Measurements from ENCODE around the gene MAD2L2. TPM values are rescaled to one million over a fixed set of nuclear protein-coding genes. Genes with fewer than 3 reads are reported as not detected.

MAD2L2 gene
- 70.3 and 72.0 TPM in 2 replicates for total RNA-seq (2014; rRNA removed; shearing (Covaris generic))

DNA sequence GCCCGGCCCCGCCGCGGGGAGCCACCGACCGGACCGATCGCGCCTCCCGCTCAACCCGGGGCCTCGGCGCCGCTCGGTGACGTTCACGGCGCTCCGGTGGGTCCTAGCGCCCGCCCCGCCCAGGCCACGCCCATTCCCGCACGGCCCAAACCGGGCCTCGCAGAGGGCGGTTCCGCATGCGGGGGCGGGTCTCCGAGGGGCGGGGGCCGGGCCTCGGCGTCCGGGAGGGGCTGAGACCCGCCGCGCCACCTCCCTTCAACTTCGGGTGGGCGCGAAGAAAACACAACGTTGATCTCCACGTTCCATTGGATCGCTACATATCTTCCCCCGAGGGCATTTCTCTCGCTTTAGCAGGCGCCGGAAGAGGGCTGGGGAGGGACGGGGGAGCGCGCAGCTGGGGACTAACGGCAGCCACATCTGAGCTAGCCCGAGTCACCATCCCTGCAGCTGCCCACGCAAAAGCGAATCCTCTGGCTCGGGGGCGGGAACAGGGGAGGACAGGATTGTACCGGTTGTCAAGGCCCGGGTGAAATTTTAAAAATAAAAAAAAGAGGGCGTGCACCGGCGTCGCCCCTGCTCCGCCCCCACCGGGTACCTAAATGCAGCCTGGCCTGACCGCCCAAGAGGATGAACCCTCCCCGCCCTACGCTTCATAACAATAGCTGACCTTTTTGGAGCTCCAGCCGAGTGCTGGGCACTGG, at the start of gene MAD2L2:
MAD2L2 (minus strand) TSS at position 78 of the 701 bp plus-strand sequence. CDS start 547 bp downstream, outside the sequence.
- peak; percentile 59 for DNase-seq (ENCODE audit: low spot score)

- DNase-seq (ENCODE audit: low spot score), result peak; percentile 35
Observed at GRCh38 chr1:11730429-11730891, 49.5 kb upstream of the MAD2L2 start.

- no peak for DNase-seq (ENCODE audit: low spot score)
Observed at GRCh38 chr1:11729498-11730428, 48.8 kb upstream of the MAD2L2 start.

- DNase-seq (ENCODE audit: low spot score), result no peak
Observed at GRCh38 chr1:11729155-11729497, 48.2 kb upstream of the MAD2L2 start.

DNA sequence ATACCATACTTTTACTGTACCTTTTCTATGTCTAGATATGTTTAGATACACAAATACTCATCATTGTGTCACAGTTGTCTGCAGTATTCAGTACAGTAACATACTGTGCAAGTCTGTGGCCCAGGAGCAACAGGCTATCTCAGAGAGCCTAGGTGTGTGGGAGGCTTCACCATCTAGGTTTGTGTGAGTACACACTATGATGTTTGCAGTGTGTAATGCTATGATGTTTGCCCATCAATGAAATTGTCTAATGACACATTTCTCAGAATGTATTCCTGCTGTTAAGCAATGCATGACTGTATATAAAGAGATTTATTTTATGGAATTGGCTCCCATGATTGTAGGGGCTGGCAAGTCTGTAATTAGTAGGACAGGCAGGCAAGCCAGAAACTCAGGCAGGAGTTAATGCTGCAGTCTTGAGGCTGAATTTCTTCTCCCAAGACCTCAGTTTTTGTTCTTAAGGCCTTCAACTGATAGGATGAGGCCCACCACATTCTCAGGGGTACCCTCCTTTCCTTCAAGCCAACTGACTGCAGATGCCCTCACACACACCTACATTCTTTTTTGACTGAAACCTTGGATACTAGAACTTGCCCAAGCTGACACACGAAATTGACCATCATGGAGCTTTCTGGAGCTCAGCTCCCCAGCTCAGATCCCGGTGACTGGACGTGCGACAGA, 47.3 kb upstream of the MAD2L2 start:
- no peak for DNase-seq (ENCODE audit: low spot score)

GRCh38 chr1:11727119-11727518, 46.2 kb upstream of the MAD2L2 start:
- DNase-seq (ENCODE audit: low spot score), result no peak

GRCh38 chr1:11725616-11726015, 44.7 kb upstream of the MAD2L2 start:
- DNase-seq (ENCODE audit: low spot score), result no peak

- no peak for DNase-seq (ENCODE audit: low spot score)
Observed at GRCh38 chr1:11722538-11722937, 41.6 kb upstream of the MAD2L2 start.

DNA sequence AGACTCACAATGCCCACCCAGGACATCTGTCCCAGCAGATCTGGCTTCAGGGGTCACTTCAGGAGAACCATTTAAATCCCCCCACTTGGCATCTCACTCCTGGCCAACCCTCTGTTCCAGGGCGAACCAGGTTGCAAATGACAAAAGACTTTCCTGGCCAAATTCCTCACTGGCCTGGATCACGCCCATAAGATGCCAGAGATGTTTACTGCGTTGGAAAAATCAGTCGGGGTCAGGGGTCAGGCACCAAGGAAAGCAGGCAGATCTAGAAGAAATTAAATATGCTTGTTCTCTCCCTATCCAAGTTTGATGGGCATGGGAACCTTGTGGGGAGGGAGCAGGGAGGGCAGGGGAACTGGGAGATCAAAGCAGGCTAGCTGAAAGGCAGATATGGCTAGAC, 40.4 kb upstream of the MAD2L2 start:
- DNase-seq (ENCODE audit: low spot score), result no peak

DNA sequence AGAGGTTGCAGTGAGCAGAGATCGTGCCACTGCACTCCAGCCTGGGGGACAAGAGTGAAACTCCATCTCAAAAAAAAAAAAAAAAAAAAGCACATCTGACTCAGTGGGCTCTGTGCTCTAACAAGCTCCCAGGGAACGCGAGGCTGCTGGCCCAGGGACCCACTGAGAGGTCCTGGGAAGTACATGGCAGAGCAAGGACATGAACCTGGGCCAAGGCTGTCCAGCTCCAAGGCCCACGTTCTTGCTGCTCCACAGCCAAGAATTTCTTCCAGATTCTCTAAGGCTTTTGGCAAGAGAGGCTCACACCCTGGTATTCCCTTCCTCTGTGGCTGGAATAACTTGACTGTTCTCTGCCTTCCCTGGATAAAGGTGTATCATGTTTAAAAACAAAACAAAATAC, 39.6 kb upstream of the MAD2L2 start:
- no peak for DNase-seq (ENCODE audit: low spot score)

DNA sequence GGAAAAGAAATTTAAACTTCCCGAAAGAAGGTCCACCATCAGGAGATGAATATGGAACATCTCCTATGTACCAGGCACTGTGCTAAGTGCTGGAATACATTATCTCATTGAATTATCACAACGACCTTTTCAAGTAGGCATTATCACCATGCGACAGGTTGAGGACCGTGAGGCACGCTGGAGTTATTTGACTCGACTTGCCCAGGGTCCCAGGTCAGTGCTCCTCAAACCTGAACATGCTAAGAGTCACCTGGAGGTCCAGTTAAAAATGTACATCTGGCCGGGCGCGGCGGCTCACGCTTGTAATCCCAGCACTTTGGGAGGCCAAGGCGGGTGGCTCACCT, 39.1 kb upstream of the MAD2L2 start:
- DNase-seq (ENCODE audit: low spot score), result no peak

GRCh38 chr1:11719313-11720032, 38.5 kb upstream of the MAD2L2 start:
- DNase-seq (ENCODE audit: low spot score), result peak; percentile 26

- DNase-seq (ENCODE audit: low spot score), result no peak
Observed at GRCh38 chr1:11714831-11715575, 34.1 kb upstream of the MAD2L2 start.

GRCh38 chr1:11713095-11713494, 32.1 kb upstream of the MAD2L2 start:
- no peak for DNase-seq (ENCODE audit: low spot score)

DNA sequence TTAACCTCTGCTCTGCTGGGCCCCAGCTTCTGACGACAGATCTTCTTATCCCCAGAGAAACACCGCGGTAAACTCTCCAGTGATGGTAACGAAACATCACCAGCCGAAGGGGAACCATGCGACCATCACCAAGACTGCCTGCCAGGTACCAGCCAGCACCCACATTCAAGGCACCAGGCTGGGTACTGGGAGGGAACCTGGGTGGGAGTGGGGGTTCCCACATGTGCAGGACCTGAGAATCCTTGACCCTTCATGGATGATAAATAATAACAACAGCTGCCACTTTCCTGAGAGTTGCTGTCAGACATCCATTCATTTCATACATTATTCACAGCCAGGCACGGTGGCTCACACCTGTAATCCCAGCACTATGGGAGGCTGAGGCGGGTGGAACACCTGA, 31.3 kb upstream of the MAD2L2 start:
- DNase-seq (ENCODE audit: low spot score), result no peak

DNA sequence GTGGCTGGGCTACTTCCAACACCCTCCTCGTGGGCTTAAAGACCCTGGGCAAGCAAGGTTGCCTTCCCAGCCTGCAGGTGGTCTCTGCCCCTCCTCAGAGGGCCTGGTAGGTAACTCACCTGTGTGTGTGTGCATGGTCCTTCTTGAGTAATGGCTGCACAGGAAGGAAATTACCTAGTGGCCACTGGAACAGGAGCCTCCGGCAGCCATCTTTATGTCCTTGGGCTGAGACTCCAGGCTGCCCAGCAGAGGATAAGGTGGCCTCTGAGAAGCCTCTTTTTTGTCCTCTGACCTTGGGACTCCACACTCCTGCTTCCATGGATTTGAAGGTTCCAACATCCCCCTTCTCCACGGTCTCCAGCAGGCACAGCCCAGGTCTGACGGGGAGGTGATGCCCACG, 30.5 kb upstream of the MAD2L2 start:
- DNase-seq (ENCODE audit: low spot score), result no peak

- peak; percentile 87 for DNase-seq (ENCODE audit: low spot score)
Observed at GRCh38 chr1:11708554-11709350, 27.8 kb upstream of the MAD2L2 start.

GRCh38 chr1:11707621-11708276, 26.8 kb upstream of the MAD2L2 start:
- no peak for DNase-seq (ENCODE audit: low spot score)

DNA sequence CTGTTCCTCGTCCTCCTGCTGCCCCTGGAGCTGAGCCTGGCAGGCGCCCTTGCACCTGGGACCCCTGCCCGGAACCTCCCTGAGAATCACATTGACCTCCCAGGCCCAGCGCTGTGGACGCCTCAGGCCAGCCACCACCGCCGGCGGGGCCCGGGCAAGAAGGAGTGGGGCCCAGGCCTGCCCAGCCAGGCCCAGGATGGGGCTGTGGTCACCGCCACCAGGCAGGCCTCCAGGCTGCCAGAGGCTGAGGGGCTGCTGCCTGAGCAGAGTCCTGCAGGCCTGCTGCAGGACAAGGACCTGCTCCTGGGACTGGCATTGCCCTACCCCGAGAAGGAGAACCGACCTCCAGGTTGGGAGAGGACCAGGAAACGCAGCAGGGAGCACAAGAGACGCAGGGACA, 25.3 kb upstream of the MAD2L2 start:
- DNase-seq (ENCODE audit: low spot score), result no peak

DNA sequence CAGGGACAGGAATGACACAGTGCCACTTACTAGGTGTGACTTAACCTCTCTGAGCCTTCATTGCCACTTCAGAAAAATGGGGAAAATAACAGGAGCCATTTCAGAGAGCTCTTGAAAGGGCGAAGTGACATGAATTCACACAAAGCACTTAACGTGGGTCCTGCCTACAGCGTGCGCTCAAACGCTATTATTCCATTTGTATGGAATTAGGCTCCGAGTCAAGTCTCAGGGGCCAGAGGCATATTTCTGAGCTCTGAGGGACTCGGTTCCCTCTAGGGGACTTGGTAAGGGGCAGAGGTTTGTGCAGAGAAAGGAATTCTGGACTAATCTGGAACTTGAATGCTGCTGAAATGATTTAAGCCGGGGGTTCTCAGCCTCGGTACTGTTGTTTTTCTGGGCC, 24.6 kb upstream of the MAD2L2 start:
- DNase-seq (ENCODE audit: low spot score), result no peak

Data from A172 (cell line).